GM19452 (cell line): ENCODE results near the gene ERBIN.
A peak's percentile ranks its signal among the peaks of the same experiment; 100 is the strongest.
"Not testable (repeated sequence)": the region's sequence is repeated elsewhere in the genome, so short reads cannot be mapped to it uniquely, and the experiment has no call there.

Source experiments
- ATAC-seq: cut with Tn5 transposase; IDR thresholded peaks from one replicate; pipeline ENCODE4 v1.9.1; 2021; ENCODE audit not compliant: unreplicated experiment

Gene ERBIN

GRCh38 chr5:65961633-65962032 is 35.3 kb downstream of the ERBIN start:
- ATAC-seq: peak; percentile 80

- ATAC-seq: no peak
These were observed 41.1 kb downstream of the ERBIN start for GRCh38 chr5:65967288-65968066.

GRCh38 chr5:65969539-65970393 is 43.4 kb downstream of the ERBIN start:
- no peak for ATAC-seq

- no peak for ATAC-seq
These were observed 44.3 kb downstream of the ERBIN start for GRCh38 chr5:65970481-65971367.

GRCh38 chr5:65971643-65972042 is 45.3 kb downstream of the ERBIN start:
- ATAC-seq: no peak

GRCh38 chr5:65972896-65973295 is 46.5 kb downstream of the ERBIN start:
- ATAC-seq: not testable (repeated sequence)

GRCh38 chr5:65978251-65978650 is 51.9 kb downstream of the ERBIN start:
- no peak for ATAC-seq

GRCh38 chr5:65981548-65981947 is 55.2 kb downstream of the ERBIN start:
- no peak for ATAC-seq

- ATAC-seq: no peak
These were observed 55.7 kb downstream of the ERBIN start for GRCh38 chr5:65981969-65982619.

GRCh38 chr5:65982635-65983034 is 56.3 kb downstream of the ERBIN start:
- ATAC-seq: no peak

GRCh38 chr5:65984098-65984885 is 57.9 kb downstream of the ERBIN start:
- ATAC-seq: no peak

GRCh38 chr5:65986050-65986451 is 59.7 kb downstream of the ERBIN start:
- no peak for ATAC-seq

GRCh38 chr5:65986796-65987195 is 60.4 kb downstream of the ERBIN start:
- ATAC-seq: no peak

- no peak for ATAC-seq
These were observed 61.6 kb downstream of the ERBIN start for GRCh38 chr5:65987982-65988381.

GRCh38 chr5:65989158-65989557 is 62.8 kb downstream of the ERBIN start:
- ATAC-seq: no peak

GRCh38 chr5:65992630-65993029 is 66.3 kb downstream of the ERBIN start:
- ATAC-seq: no peak

- no peak for ATAC-seq
These were observed 67.9 kb downstream of the ERBIN start for GRCh38 chr5:65994117-65994786.

GRCh38 chr5:65999061-65999723 is 72.8 kb downstream of the ERBIN start:
- ATAC-seq: no peak

GRCh38 chr5:66001952-66002351 is 75.6 kb downstream of the ERBIN start:
- ATAC-seq: no peak
